Bronchial epithelial cell (primary cell): ENCODE data around the gene BTBD16. TPM values are rescaled to one million over a fixed set of nuclear protein-coding genes. Genes with fewer than 3 reads are reported as not detected.

ENCODE experiments used
- DNase-seq: peaks from one replicate; pipeline ENCODE4 v3.0.0-alpha.2; 2010; ENCODE audit warnings: low read depth
- FAIRE-seq: peaks from 2 replicates; lab custom pipeline; 2011; peaks lifted over from hg19 to GRCh38; lab: Jason Lieb, UNC
- H3K27me3 ChIP-seq: 2 replicates; pipeline ENCODE4 v1.5.1; 2011; ENCODE audit warnings: low read length; ENCODE audit not compliant: control insufficient read depth, insufficient read depth
- H3K36me3 ChIP-seq: 2 replicates; pipeline ENCODE4 v1.5.1; 2011; ENCODE audit warnings: low read length; ENCODE audit not compliant: control insufficient read depth, insufficient read depth
- H3K4me3 ChIP-seq: 2 replicates; pipeline ENCODE4 v1.5.1; 2011; ENCODE audit warnings: mild to moderate bottlenecking, low read depth, low read length, control low read depth
- total RNA-seq: library from RNA; depleted of rRNA; stranded (reverse); fragments of >200 nt; gene quantifications from 2 replicates; pipeline ENCODE4 v1.2.1, GENCODE V29; 2014
- TF ChIP-seq, protein P1 (sequence below): IDR thresholded peaks from 2 replicates; pipeline ENCODE4 v1.5.1; 2011; ENCODE audit warnings: mild to moderate bottlenecking, moderate library complexity, low read length, control low read depth, inconsistent platforms; ENCODE audit not compliant: insufficient read depth, severe bottlenecking

Gene BTBD16
- total RNA-seq, 1 donor from 2014 or later, result 0.26 TPM

DNA sequence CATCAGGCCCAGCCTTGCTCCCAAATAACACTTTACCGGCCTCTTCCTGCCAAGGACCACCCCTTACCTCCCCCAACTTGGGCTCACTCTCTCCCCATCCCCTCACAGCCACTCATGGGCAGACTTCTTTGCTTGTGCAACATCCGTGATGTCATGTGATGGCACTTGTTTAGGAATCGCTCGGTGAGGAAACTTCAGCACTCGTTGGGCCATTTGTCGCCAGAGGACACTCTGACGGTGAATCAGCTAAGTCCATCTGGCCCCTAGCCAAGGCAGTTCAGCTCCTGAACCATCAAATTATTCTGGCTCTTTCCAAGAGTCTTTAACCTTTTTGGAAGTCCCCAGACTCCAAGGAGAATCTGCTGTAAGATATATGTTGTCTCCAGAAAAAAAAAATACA, 19.2 kb downstream of the BTBD16 start:
- no peak overlapping the region for H3K4me3 ChIP-seq
- TF ChIP-seq, protein P1, sequence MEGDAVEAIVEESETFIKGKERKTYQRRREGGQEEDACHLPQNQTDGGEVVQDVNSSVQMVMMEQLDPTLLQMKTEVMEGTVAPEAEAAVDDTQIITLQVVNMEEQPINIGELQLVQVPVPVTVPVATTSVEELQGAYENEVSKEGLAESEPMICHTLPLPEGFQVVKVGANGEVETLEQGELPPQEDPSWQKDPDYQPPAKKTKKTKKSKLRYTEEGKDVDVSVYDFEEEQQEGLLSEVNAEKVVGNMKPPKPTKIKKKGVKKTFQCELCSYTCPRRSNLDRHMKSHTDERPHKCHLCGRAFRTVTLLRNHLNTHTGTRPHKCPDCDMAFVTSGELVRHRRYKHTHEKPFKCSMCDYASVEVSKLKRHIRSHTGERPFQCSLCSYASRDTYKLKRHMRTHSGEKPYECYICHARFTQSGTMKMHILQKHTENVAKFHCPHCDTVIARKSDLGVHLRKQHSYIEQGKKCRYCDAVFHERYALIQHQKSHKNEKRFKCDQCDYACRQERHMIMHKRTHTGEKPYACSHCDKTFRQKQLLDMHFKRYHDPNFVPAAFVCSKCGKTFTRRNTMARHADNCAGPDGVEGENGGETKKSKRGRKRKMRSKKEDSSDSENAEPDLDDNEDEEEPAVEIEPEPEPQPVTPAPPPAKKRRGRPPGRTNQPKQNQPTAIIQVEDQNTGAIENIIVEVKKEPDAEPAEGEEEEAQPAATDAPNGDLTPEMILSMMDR, result no peak
- no peak for DNase-seq

DNA sequence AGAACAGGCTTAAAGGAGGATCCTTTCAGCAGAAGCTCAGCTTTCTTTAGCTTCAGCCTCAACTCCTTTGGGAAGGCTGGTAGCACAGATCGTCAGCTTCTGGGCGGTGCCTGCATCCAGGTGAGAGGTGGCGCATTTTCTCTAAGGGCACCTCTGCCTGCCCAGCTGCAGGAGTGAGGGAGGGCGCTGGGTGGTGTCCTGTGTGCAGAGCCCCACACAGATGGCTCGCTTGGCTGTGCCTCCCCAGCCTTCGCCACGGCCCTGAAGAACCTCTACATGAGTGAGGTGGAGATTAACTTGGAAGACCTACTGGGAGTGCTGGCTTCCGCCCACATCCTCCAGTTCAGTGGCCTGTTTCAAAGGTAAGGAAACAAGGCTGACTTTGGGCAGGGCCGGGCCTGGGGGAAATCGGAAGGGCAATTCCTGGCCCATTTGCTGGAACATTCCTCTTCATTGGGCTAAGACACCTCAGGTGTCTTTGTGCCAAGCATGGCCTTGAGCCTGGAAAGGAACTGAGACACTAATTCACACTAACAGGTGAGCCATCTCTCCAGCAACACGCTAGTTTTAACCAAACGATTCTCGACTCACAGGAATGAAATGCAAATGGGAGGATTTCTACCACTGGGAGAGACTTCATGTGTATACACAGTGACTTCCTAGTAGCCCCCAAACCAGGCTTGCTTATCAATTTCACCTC, 19.9 kb downstream of the BTBD16 start:
- Histone ChIP-seq H3K4me3 (no peak overlapping the region), H3K36me3 (no peaks in the 10 kb centered on the region), H3K27me3 (no peaks in the 10 kb centered on the region)
- TF ChIP-seq, protein P1, result no peak
- DNase-seq (no peak), FAIRE-seq (no peak)

More for the DNA sequence above, 19.2 kb downstream of the BTBD16 start:
- Histone ChIP-seq H3K27me3 (no peaks in the 10 kb centered on the region), H3K36me3 (no peaks in the 10 kb centered on the region)
- FAIRE-seq, result no peak

DNA sequence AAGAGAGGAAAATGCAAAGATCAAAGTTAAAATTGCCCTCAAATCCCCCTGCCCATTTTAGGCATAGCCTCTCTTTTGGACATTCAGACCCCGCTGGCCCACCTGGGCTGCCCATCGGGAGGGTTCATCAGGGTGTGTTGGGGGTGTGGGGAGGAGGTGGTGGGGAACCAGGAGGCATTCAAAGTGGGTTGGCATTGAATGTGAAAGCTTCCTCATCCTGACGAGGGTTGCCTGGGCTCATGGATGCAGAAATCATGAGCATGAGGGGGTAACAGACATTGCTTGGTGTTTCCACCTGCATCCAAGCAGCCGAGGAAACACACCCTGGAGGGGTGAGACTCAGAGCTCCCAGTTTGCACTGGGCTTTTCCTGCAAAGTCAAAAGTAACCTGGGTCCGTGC, 20.6 kb downstream of the BTBD16 start:
- Histone ChIP-seq H3K4me3 (no peak overlapping the region), H3K36me3 (no peaks in the 10 kb centered on the region), H3K27me3 (no peaks in the 10 kb centered on the region)
- TF ChIP-seq, protein P1, result no peak
- FAIRE-seq (no peak), DNase-seq (no peak)

DNA sequence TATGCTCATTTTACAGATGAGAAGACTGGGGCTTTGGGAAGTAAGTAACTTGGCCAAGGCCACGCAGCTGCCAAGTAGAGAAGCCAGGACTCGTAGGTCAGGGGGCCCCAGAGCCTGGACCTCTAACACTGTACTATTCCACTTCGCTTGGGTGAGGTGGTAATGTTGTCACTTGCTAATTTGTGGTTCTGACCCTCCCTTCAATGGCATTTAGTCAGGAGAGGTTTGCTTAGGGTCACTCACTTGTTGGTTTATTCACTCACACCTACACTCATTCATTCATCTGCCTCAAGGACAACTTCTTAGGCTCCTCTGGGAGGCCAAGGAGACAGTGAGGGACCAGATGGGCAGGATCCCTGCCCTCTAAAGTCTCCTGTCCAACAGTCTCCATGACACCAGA, 21.3 kb downstream of the BTBD16 start:
- no peaks in the 10 kb centered on the region for H3K27me3 ChIP-seq
- TF ChIP-seq, protein P1, result no peak
- H3K4me3 ChIP-seq, result no peak overlapping the region
- FAIRE-seq (no peak), DNase-seq (no peak)
- no peaks in the 10 kb centered on the region for H3K36me3 ChIP-seq

DNA sequence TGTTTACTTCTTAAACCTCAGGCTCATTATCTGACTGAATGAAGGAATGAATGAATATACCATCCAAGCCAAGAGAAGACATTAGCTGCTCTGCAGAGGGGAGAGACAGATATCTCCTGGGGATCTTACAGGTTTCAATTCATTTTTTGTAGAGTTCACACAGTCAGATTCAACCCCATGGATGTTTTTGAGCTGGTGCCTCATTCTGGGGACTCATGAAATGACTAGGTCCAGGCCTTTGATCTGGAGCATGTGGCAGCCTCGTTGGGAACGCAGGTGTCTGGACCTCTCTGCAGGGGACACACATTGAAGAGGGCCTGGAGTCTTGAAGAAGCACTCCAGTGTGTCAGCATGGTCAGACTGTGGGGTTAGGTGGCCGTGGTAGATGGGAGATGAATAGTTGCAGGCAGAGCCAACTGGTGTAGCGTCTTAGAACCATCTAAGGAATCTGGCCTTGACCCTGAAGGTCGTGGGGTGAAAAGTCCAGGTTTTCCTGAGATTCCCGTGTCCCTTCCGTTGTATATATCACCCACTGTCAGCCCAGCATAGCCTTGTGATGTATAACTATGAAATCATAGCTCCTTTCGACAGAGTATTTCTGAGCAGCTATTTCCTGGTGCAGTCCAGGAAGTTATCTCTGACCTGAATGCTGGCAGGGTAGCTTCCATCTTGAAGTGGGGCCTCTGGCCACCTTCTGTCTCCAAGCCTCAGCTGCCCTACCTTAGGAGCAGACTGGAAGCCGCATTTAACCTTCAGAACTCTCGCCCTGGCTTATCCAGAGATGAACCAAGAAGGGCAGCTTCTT, 22.3 kb downstream of the BTBD16 start:
- DNase-seq (no peak), FAIRE-seq (no peak)
- TF ChIP-seq, protein P1, result no peak
- Histone ChIP-seq H3K4me3 (no peak overlapping the region), H3K36me3 (no peaks in the 10 kb centered on the region), H3K27me3 (no peaks in the 10 kb centered on the region)
